Liver (tissue), 9 donors: ENCODE results near the gene NCAPG2. TPM values are rescaled to one million over a fixed set of nuclear protein-coding genes. Genes with fewer than 3 reads are reported as not detected.

Experiments
- DNase-seq: peaks from one replicate; pipeline ENCODE4 v3.0.0-alpha.2; 2017; ENCODE audit warnings: low spot score
- H3K27ac ChIP-seq, 2 donors: one replicate each; pipeline ENCODE4 v1.7.0; 2013; ENCODE audit warnings: inconsistent platforms in 2 of 2, low read length in 2 of 2, control low read depth in 1 of 2, low read depth in 1 of 2, mild to moderate bottlenecking in 1 of 2
- H3K27me3 ChIP-seq, 4 donors: one replicate each; pipeline versions ENCODE4 v1.6.1 to v1.7.0; 2013; ENCODE audit warnings: low read length in 3 of 4, inconsistent platforms in 1 of 4, mild to moderate bottlenecking in 1 of 4, moderate library complexity in 1 of 4; ENCODE audit not compliant: control insufficient read depth in 4 of 4, insufficient read depth in 4 of 4
- H3K36me3 ChIP-seq, 4 donors: one replicate each; pipeline versions ENCODE4 v1.6.1 to v1.7.0; 2013; ENCODE audit warnings: low read length in 3 of 4, mild to moderate bottlenecking in 3 of 4, low read depth in 1 of 4, moderate library complexity in 1 of 4; ENCODE audit not compliant: control insufficient read depth in 4 of 4, insufficient read depth in 3 of 4
- H3K4me1 ChIP-seq, 4 donors: one replicate each; pipeline versions ENCODE4 v1.6.1 to v1.7.0; 2013; ENCODE audit warnings: low read length in 3 of 4, mild to moderate bottlenecking in 3 of 4, moderate library complexity in 1 of 4; ENCODE audit not compliant: control insufficient read depth in 4 of 4, insufficient read depth in 4 of 4
- H3K4me3 ChIP-seq, 3 donors: one replicate each; pipeline versions ENCODE4 v1.6.1 to v1.7.0; 2013; ENCODE audit warnings: low read length in 3 of 3, control low read depth in 1 of 3, low read depth in 1 of 3, mild to moderate bottlenecking in 1 of 3
- H3K9ac ChIP-seq, 2 donors: one replicate each; pipeline ENCODE4 v1.7.0; 2013; ENCODE audit warnings: low read length in 2 of 2, mild to moderate bottlenecking in 2 of 2, moderate library complexity in 2 of 2, control low read depth in 1 of 2, low read depth in 1 of 2
- H3K9me3 ChIP-seq, 4 donors: one replicate each; pipeline versions ENCODE4 v1.6.1 to v1.7.0; 2013; ENCODE audit warnings: low read length in 3 of 4; ENCODE audit not compliant: control insufficient read depth in 4 of 4
- EGR1 ChIP-seq, 2 donors: IDR thresholded peaks; 2 replicates each; pipeline ENCODE4 v1.6.1; 2016 to 2018; ENCODE audit warnings: antibody characterized with exemption in 2 of 2, low read depth in 2 of 2
- FOXA1 ChIP-seq: IDR thresholded peaks from 2 replicates; pipeline ENCODE4 v1.6.1; 2016; ENCODE audit warnings: antibody characterized with exemption
- FOXA2 ChIP-seq: IDR thresholded peaks from 2 replicates; pipeline ENCODE4 v1.6.1; 2016; ENCODE audit warnings: antibody characterized with exemption
- GABPA ChIP-seq, 2 donors: IDR thresholded peaks in 1 of 2; conservative IDR thresholded peaks in 1 of 2; 2 replicates each; pipeline ENCODE4 v1.6.1; 2016; ENCODE audit warnings: antibody characterized with exemption in 2 of 2, mild to moderate bottlenecking in 1 of 2, moderate library complexity in 1 of 2
- HNF4A ChIP-seq, 2 donors: conservative IDR thresholded peaks; 2 replicates each; pipeline ENCODE4 v1.6.1; 2016; ENCODE audit warnings: antibody characterized with exemption in 2 of 2, mild to moderate bottlenecking in 2 of 2
- HNF4G ChIP-seq: IDR thresholded peaks from 2 replicates; pipeline ENCODE4 v1.6.1; 2016; ENCODE audit warnings: antibody characterized with exemption
- JUND ChIP-seq, 2 donors: IDR thresholded peaks; 2 replicates each; pipeline ENCODE4 v1.6.1; 2016; ENCODE audit warnings: antibody characterized with exemption in 2 of 2
- NR2F2 ChIP-seq: IDR thresholded peaks from 2 replicates; pipeline ENCODE4 v1.6.1; 2016; ENCODE audit warnings: antibody characterized with exemption
- RAD21 ChIP-seq, 2 donors: IDR thresholded peaks; 2 replicates each; pipeline ENCODE4 v1.6.1; 2016; ENCODE audit warnings: antibody characterized with exemption in 2 of 2, mild to moderate bottlenecking in 2 of 2
- RXRA ChIP-seq, 2 donors: IDR thresholded peaks; 2 replicates each; pipeline ENCODE4 v1.6.1; 2017 to 2018; ENCODE audit warnings: antibody characterized with exemption in 2 of 2, mild to moderate bottlenecking in 1 of 2
- SP1 ChIP-seq: IDR thresholded peaks from 2 replicates; pipeline ENCODE4 v1.6.1; 2018; ENCODE audit warnings: antibody characterized with exemption, mild to moderate bottlenecking
- TAF1 ChIP-seq: conservative IDR thresholded peaks from 2 replicates; pipeline ENCODE4 v1.6.1; 2016; ENCODE audit warnings: antibody characterized with exemption, mild to moderate bottlenecking
- YY1 ChIP-seq: IDR thresholded peaks from 2 replicates; pipeline ENCODE4 v1.6.1; 2016; ENCODE audit warnings: antibody characterized with exemption, mild to moderate bottlenecking
- WGBS: extraction: QIAGEN DNeasy Blood & Tissue Kit; methylation state at CpG from one replicate; pipeline ENCODE4 v1.1.7; 2013; 5-methylcytosine and 5-hydroxymethylcytosine counted together
- polyA plus RNA-seq, 2 donors: library from polyadenylated mRNA; stranded (reverse) in 1 of 2; unstranded in 1 of 2; fragments of 200-250 nt in 1 of 2; fragments of >200 nt in 1 of 2; fragmentation: Nextera tagmentation in 1 of 2; extraction: Ambion mirVana in 1 of 2; gene quantifications; one replicate each; pipeline versions ENCODE4 v1.2.1 to v1.2.3, GENCODE V29; 2013 to 2015
- total RNA-seq, 2 donors: library from RNA; depleted of rRNA; stranded (reverse); fragments of >200 nt; gene quantifications; one replicate each; pipeline ENCODE4 v1.2.3, GENCODE V29; 2014
- TF ChIP-seq, protein P1 (sequence below): IDR thresholded peaks from 2 replicates; pipeline ENCODE4 v1.6.1; 2016; ENCODE audit warnings: antibody characterized with exemption, mild to moderate bottlenecking
- TF ChIP-seq, protein P2 (sequence below): IDR thresholded peaks from 2 replicates; pipeline ENCODE4 v1.6.1; 2016; ENCODE audit warnings: antibody characterized with exemption
- TF ChIP-seq, protein P3 (sequence below): IDR thresholded peaks from 2 replicates; pipeline ENCODE4 v1.6.1; 2016; ENCODE audit warnings: antibody characterized with exemption
- TF ChIP-seq, protein P4 (sequence below): fragments of 150-350 bp; IDR thresholded peaks from 2 replicates; pipeline ENCODE4 v1.5.1; 2017; ENCODE audit warnings: improper control_type of control experiment, low read depth, low read length; ENCODE audit not compliant: missing input control
- TF ChIP-seq, protein P5 (sequence below): IDR thresholded peaks from 2 replicates; pipeline ENCODE4 v1.6.1; 2016; ENCODE audit warnings: antibody characterized with exemption
- donor health status: healthy.
- donor health status: healthy.
- donor health status: healthy.
- donor health status: healthy.
- donor health status: healthy.

NCAPG2 gene
- total and polyA plus RNA-seq, 4 donors, result 0.89 to 37.4 (median 3.7) TPM

DNA sequence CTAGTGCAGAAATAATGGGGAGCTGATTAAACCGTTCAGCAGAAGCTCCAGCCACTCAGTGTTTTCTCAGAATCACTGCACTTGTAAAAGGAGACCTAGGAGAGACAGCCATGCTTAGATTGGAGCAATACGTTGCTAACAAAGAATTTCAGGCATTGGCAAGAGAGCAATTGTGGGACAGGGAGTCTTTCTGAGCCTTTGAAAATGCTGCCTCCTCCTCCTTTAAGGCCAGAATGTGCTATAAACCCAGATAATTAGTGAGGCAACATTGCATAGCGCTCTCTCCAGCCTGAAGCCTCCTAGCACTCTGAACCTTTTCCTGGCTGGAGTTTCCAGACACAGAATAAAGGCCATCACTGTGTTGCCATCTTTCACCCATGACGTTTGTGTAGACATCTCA, 98.5 kb downstream of the NCAPG2 start:
- H3K4me3 ChIP-seq, result no peak overlapping the region
- no peaks in the 10 kb centered on the region for H3K9me3 ChIP-seq
- no peak overlapping the region for H3K9ac ChIP-seq
- DNase-seq, result no peak
- WGBS, result 90% methylated on average over 4 of the region's 4 CpGs
- no peaks in the 10 kb centered on the region for H3K27me3 ChIP-seq
- H3K36me3 ChIP-seq, result no peaks in the 10 kb centered on the region
- no peaks in the 10 kb centered on the region for H3K4me1 ChIP-seq
- H3K27ac ChIP-seq, result no peak overlapping the region
- no peak for TF ChIP-seq YY1
- no peak for TF ChIP-seq RAD21 (IDR thresholded peaks at IDR 0.05)
- TF ChIP-seq, protein P1, sequence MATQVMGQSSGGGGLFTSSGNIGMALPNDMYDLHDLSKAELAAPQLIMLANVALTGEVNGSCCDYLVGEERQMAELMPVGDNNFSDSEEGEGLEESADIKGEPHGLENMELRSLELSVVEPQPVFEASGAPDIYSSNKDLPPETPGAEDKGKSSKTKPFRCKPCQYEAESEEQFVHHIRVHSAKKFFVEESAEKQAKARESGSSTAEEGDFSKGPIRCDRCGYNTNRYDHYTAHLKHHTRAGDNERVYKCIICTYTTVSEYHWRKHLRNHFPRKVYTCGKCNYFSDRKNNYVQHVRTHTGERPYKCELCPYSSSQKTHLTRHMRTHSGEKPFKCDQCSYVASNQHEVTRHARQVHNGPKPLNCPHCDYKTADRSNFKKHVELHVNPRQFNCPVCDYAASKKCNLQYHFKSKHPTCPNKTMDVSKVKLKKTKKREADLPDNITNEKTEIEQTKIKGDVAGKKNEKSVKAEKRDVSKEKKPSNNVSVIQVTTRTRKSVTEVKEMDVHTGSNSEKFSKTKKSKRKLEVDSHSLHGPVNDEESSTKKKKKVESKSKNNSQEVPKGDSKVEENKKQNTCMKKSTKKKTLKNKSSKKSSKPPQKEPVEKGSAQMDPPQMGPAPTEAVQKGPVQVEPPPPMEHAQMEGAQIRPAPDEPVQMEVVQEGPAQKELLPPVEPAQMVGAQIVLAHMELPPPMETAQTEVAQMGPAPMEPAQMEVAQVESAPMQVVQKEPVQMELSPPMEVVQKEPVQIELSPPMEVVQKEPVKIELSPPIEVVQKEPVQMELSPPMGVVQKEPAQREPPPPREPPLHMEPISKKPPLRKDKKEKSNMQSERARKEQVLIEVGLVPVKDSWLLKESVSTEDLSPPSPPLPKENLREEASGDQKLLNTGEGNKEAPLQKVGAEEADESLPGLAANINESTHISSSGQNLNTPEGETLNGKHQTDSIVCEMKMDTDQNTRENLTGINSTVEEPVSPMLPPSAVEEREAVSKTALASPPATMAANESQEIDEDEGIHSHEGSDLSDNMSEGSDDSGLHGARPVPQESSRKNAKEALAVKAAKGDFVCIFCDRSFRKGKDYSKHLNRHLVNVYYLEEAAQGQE, result no peak
- TF ChIP-seq TAF1, result no peak
- TF ChIP-seq RXRA (IDR thresholded peaks at IDR 0.05), result no peak
- TF ChIP-seq HNF4A (conservative IDR thresholded peaks at IDR 0.05), result no peak
- TF ChIP-seq SP1, result no peak
- no peak for TF ChIP-seq FOXA1
- TF ChIP-seq EGR1 (IDR thresholded peaks at IDR 0.05; ENCODE audit: low read depth in 2 of 2), result no peak
- TF ChIP-seq HNF4G, result no peak
- TF ChIP-seq, protein P2, sequence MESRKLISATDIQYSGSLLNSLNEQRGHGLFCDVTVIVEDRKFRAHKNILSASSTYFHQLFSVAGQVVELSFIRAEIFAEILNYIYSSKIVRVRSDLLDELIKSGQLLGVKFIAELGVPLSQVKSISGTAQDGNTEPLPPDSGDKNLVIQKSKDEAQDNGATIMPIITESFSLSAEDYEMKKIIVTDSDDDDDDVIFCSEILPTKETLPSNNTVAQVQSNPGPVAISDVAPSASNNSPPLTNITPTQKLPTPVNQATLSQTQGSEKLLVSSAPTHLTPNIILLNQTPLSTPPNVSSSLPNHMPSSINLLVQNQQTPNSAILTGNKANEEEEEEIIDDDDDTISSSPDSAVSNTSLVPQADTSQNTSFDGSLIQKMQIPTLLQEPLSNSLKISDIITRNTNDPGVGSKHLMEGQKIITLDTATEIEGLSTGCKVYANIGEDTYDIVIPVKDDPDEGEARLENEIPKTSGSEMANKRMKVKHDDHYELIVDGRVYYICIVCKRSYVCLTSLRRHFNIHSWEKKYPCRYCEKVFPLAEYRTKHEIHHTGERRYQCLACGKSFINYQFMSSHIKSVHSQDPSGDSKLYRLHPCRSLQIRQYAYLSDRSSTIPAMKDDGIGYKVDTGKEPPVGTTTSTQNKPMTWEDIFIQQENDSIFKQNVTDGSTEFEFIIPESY, result no peak
- TF ChIP-seq, protein P3, sequence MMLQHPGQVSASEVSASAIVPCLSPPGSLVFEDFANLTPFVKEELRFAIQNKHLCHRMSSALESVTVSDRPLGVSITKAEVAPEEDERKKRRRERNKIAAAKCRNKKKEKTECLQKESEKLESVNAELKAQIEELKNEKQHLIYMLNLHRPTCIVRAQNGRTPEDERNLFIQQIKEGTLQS, result no peak
- no peak for TF ChIP-seq JUND (IDR thresholded peaks at IDR 0.05)
- no peak for TF ChIP-seq NR2F2
- TF ChIP-seq FOXA2, result no peak
- TF ChIP-seq GABPA (IDR thresholded peaks at IDR 0.05 in 1 of 2, conservative IDR thresholded peaks at IDR 0.05 in 1 of 2), result no peak
- TF ChIP-seq, protein P4, sequence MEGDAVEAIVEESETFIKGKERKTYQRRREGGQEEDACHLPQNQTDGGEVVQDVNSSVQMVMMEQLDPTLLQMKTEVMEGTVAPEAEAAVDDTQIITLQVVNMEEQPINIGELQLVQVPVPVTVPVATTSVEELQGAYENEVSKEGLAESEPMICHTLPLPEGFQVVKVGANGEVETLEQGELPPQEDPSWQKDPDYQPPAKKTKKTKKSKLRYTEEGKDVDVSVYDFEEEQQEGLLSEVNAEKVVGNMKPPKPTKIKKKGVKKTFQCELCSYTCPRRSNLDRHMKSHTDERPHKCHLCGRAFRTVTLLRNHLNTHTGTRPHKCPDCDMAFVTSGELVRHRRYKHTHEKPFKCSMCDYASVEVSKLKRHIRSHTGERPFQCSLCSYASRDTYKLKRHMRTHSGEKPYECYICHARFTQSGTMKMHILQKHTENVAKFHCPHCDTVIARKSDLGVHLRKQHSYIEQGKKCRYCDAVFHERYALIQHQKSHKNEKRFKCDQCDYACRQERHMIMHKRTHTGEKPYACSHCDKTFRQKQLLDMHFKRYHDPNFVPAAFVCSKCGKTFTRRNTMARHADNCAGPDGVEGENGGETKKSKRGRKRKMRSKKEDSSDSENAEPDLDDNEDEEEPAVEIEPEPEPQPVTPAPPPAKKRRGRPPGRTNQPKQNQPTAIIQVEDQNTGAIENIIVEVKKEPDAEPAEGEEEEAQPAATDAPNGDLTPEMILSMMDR, result no peak
- TF ChIP-seq, protein P5, sequence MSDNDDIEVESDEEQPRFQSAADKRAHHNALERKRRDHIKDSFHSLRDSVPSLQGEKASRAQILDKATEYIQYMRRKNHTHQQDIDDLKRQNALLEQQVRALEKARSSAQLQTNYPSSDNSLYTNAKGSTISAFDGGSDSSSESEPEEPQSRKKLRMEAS, result no peak
